BJ (cell line): ENCODE data around the gene RNF144B. TPM values are rescaled to one million over a fixed set of nuclear protein-coding genes. Genes with fewer than 3 reads are reported as not detected.

Experiments used
- CTCF ChIA-PET: fragments of 350-600 bp; formaldehyde crosslinking; extraction: SDS; loops from one replicate; lab custom pipeline; 2021; ENCODE audit warnings: antibody characterized with exemption, inconsistent platforms; lab: Yijun Ruan, JAX
- POLR2A ChIA-PET: fragments of 300-600 bp; sonication (Branson Sonifier 250); formaldehyde crosslinking; extraction: SDS; loops from one replicate; lab custom pipeline; 2021; ENCODE audit warnings: antibody characterized with exemption; lab: Charles Lee
- DNase-seq: peaks from one replicate; pipeline ENCODE4 v3.0.0-alpha.2; 2011; ENCODE audit warnings: low read depth
- H3K27me3 ChIP-seq: 2 replicates; pipeline ENCODE4 v1.6.0; 2011; ENCODE audit warnings: low read length; ENCODE audit not compliant: control insufficient read depth, insufficient read depth
- H3K36me3 ChIP-seq: 2 replicates; pipeline ENCODE4 v1.5.1; 2011; ENCODE audit warnings: low read length; ENCODE audit not compliant: control insufficient read depth, insufficient read depth
- H3K4me3 ChIP-seq: 2 replicates; pipeline ENCODE4 v1.5.1; 2011; ENCODE audit warnings: low read depth, mild to moderate bottlenecking, control low read depth, low read length
- CTCF ChIP-seq: IDR thresholded peaks from 2 replicates; pipeline ENCODE4 v1.5.1; 2011; ENCODE audit warnings: low read depth, mild to moderate bottlenecking, control low read depth, inconsistent platforms, low read length, moderate library complexity; ENCODE audit not compliant: insufficient read depth
- polyA plus RNA-seq: library from polyadenylated mRNA; depleted of rRNA; stranded (reverse); fragments of >200 nt; gene quantifications from 2 replicates; pipeline ENCODE4 v1.2.3, GENCODE V29; 2011

Gene RNF144B
- polyA plus RNA-seq, 1 experiment, result 1.4 TPM

GRCh38 chr6:18412644-18413043 is 25.5 kb downstream of the RNF144B start:
- ChIA-PET POLR2A (no interaction called here), CTCF (no interaction called here)
- no peak for TF ChIP-seq CTCF
- no peaks in the 10 kb centered on the region for H3K27me3 ChIP-seq
- H3K36me3 ChIP-seq, result no peaks in the 10 kb centered on the region
- no peak overlapping the region for H3K4me3 ChIP-seq
- DNase-seq, result peak; percentile 46

GRCh38 chr6:18413381-18413780 is 26.2 kb downstream of the RNF144B start:
- ChIA-PET CTCF (no interaction called here), POLR2A (no interaction called here)
- DNase-seq, result no peak

GRCh38 chr6:18414116-18414515 is 27.0 kb downstream of the RNF144B start:
- DNase-seq, result no peak
- no peak for TF ChIP-seq CTCF
- Histone ChIP-seq H3K36me3 (no peaks in the 10 kb centered on the region), H3K27me3 (no peaks in the 10 kb centered on the region), H3K4me3 (no peak overlapping the region)
- POLR2A ChIA-PET, result no interaction called here
- CTCF ChIA-PET, result no interaction called here

More at GRCh38 chr6:18413381-18413780, 26.2 kb downstream of the RNF144B start:
- H3K36me3 ChIP-seq, result no peaks in the 10 kb centered on the region
- H3K4me3 ChIP-seq, result no peak overlapping the region
- H3K27me3 ChIP-seq, result no peaks in the 10 kb centered on the region
- TF ChIP-seq CTCF, result no peak

- DNase-seq, result no peak
- CTCF ChIA-PET, result no interaction called here
Measured at GRCh38 chr6:18415207-18415606, 28.1 kb downstream of the RNF144B start.

GRCh38 chr6:18415671-18416340 is 28.7 kb downstream of the RNF144B start:
- H3K27me3 ChIP-seq, result no peaks in the 10 kb centered on the region
- no peak for DNase-seq
- ChIA-PET POLR2A (no interaction called here), CTCF (interaction anchor here (1.3 kb wide), 1 partner anchor 88 kb away, joined by 5 read pairs; no protein-coding TSS in a partner anchor)
- no peaks in the 10 kb centered on the region for H3K36me3 ChIP-seq
- no peak for TF ChIP-seq CTCF
- no peak overlapping the region for H3K4me3 ChIP-seq

More at GRCh38 chr6:18415207-18415606, 28.1 kb downstream of the RNF144B start:
- Histone ChIP-seq H3K27me3 (no peaks in the 10 kb centered on the region), H3K4me3 (no peak overlapping the region), H3K36me3 (no peaks in the 10 kb centered on the region)
- no peak for TF ChIP-seq CTCF
- POLR2A ChIA-PET, result no interaction called here
